Central memory CD4-positive, alpha-beta T cell (primary cell): ENCODE measurements around the gene HPSE2.
"Not testable (repeated sequence)": the region's sequence is repeated elsewhere in the genome, so short reads cannot be mapped to it uniquely, and the experiment has no call there.

Experiments used
- DNase-seq: peaks from one replicate; pipeline ENCODE4 v3.0.0; 2022

HPSE2 gene

DNA sequence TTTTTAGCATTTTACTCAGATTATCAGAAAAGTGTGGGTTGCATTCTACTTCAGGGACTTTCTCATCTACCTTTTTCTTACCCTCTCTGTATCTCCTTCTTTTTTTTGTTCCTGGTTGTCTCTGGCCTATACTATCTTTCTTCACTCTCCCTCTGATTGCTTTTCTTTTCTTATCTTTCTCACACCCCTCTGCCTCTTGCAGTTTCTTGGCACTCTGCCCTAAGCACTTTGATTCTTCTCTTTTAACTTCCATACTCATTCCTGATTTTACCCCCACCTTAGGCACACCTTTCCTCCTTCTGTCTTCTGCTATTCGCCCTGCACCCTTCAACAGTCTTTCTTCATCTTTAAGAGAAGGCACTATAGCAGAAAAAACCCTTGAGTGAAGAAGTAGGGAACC lies 696.1 kb downstream of the HPSE2 start:
- DNase-seq, result no peak

DNA sequence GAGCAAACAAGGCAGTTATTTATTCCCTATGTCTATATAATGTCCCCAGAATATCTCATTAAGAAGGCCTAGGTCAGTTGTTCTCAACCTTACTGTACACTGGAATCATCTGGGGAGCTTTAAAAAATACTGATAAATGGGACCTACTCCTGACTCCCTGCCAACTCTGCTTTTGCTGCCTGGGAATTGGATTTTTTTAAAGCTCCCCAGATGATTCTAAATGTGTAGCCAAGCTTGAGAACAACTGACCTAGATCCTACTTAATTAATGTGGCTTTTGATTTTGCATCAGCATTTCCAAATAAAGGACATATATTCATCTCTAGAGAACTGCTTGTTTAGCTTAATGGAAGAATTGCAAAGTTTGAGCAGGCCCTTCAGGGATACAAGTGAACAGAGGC lies 697.2 kb downstream of the HPSE2 start:
- no peak for DNase-seq

DNA sequence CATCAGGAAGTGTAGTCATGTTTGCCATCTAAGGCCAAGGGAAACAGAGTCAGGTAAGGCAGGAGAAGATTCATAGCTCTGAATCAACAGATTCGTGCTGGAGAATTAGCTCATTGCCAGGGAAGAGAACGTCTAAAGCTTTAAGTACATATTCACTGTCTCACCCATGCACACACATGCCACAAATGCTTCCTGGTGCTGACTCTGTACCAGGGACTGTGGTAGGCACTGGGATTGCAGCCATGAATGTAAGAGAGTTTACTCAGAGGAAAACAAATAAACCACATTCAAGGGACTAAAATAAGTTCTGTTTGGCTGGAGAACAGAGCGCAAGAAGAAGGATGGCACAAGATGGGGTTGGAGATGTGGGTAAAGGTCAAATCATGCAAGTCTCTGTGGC lies 699.1 kb downstream of the HPSE2 start:
- DNase-seq, result no peak

DNA sequence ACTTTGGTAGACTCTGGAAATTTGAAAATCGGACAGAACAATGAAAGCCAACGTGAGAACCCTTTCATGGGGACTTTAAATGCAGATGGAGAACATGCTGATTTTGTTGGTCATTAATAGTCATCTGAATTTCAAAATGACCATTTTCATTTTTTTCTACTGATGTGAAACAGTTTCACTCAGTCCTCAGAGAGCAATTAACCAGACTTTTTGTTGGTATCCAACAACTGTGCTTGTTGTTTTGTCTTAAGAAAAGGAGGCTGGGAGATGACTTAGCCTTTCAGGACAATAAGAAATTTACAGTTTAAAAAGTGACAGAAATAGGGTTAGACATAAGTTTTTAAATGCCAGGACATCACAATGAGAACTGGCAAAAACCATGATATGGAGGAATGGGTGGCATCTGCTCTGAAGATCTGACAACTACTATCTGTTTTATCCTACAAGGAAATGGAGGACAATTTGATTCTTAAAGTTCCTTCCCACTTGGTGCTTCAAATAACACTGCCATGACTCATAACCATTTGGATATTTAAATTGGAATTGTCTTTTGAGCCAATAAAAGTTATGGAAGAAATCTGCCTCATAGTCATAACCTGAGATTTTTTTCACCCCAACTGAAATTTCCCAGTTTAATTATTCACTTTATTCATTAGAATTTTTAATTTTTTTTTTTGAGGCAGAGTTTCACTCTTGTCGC lies 701.8 kb downstream of the HPSE2 start:
- DNase-seq, result no peak

DNA sequence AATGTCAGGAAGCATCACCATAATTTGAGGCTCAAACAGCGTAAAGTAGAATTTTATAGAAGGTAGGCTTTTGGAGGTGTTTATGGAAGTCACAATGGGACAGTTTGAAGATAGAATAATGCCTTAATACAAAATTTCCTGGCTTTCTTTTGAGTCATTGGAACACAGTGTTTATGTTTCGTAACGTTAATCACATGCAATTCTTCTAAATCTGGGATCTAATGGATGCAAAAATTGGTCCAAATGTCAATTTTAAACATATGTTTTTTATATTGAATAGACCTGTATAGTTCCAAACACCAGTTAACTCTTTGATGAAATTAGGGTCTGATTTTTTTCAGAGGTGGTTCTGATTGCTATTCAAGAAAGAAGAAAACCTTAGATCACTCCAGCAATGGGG lies 702.4 kb downstream of the HPSE2 start:
- no peak for DNase-seq

DNA sequence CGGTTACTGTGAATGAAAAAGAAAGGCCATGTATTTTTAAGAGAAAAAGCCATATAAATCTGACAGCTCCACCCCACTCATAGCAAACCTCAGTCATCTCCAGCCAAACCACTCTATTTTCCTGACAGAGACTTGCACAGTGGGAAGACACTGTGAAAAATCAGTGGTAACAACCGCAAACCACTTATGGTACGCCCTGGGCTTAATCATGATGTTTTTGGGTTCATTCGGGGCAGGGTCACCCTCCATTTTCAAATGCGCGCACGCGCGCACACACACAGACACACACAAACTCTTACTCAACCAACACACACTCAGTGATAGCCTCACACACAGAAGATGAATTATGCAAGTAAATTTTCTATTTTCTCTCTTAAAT lies 706.9 kb downstream of the HPSE2 start:
- no peak for DNase-seq

DNA sequence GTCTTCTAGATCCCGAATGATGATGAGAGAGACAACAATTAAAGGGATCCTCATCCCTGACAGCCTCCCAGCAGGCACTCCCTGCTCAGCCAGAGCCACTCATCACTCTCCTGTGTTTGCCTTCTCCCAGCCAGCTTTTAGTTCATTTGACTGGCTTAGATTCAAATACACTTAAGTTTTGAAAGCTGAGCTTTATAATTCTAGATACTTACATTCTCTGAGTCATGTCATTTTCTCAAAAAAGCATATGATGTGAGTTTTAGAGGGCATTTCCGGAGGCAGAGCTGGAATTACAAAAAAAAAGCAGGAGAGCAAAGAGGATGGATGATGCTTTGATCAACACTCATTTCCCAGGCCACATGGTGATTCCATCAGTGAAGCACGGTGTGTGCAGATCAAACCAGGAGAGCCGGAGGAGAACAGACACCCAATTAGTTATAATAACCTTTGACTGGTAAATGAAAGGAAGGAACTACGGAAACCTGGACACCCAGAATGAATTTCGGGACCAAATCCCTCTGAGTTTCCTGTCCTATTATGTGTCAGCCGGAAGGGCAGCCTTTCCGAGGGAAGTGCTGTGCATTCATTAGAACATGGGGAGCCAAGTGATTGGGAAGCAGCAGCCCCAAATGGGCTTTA lies 707.4 kb downstream of the HPSE2 start:
- no peak for DNase-seq

DNA sequence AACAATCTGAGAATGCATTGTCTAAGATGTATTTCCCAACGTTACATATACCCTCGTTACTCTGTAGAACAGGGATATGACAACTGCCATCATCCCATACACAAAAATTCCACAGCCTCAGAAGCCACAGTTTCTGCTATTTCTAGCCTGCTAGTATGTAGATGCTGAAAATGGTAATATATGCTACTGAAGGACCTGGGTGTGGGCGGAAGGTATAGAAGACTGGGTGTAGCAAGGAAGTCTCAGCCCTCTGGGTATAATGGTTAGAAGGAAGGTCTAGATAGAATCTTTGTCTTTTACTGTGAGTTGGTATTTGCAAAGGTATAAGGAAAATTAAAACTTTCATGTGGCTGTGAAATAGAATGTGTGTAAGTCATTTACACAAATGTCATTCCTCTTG lies 709.7 kb downstream of the HPSE2 start:
- DNase-seq, result no peak

DNA sequence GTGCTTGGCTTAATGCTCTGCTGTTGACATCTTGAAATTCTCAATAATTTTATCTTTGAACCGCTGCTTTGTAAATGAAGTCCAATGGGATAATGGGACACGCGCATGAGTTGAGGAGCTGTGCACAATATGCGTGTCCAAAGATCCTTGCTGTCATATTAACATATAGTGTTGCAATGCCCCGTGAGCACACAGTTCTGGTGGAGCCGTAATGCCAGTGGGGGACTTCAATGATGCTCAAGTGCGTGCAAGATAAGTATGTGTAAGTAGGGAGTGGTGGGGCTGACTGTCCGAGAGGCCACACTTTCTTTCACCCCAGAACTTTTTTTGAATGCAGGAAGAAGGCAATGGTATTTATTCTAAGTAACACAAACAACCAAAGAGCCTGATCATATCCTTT lies 711.5 kb downstream of the HPSE2 start:
- no peak for DNase-seq

DNA sequence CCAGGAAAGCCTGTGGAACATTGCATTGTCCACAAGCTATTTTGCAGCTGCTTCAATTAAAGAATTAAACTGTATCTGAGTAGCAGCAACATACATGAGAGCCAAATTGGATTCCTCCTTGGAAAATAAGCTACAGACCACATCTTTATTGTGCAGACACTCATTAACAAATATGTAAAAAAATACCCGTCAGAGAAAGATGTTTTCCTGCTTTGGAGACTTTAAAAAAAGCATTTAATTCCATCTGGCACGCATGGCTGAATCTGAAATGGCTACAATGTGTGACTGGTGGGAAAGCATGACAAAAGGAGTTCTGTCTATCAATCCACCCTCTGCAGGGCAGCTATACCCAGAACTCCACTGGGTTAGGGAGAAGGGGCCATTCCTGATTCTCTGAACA lies 715.8 kb downstream of the HPSE2 start:
- DNase-seq, result no peak

DNA sequence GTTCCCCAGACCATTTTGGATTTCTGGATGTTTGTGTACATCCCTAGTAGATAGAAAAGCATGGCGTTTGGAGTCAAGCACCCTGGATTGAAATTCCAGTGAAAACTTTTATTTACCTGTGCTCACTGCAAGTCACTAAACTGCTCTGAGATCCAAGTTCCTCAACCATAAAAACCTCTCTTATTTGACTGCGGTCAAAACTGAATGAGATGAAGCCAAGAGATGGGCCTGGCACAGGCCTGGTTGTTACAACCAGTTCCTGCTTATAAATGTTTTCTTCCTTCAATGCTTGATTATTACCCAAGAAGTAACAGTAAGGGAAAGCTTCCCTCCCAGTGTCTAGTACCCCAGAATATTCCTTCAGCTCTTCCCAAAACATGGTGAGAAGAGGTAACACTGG lies 718.0 kb downstream of the HPSE2 start:
- no peak for DNase-seq

DNA sequence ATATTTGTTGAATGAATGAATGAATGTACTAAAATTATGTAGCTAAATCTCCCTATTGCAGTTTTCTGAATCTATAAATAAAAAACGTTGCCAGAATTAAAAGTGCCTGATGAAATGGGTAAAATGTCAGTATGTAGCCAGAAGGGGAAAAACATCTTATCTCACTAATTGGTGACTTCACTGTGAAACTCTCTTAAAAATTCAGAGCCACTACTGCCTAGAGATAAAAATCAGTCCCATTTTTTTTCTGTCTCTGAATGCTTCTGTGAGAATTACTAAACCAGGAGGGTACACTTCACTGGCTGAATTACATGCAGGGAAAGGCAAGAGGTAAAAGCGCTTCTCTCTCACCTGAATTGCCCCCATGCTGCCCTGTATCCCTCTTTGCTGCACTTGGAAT lies 719.3 kb downstream of the HPSE2 start:
- DNase-seq, result no peak

DNA sequence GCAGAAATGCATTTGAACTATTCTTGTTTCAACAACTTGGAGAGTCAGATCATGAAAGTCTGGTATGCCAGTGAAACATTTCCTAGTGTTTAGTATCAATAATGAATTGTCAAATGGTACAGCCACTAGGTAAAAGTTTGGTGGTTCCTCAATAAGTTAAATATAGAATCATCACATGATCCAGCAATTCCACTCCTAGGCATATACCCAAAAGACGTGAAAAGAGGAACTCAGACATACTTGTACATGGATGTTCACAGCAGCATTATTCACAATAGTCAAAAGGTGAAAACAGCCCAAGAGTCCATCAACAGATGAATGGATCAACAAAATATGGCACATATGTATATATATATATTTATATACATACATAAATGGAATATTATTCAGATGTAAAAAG lies 721.9 kb downstream of the HPSE2 start:
- no peak for DNase-seq

DNA sequence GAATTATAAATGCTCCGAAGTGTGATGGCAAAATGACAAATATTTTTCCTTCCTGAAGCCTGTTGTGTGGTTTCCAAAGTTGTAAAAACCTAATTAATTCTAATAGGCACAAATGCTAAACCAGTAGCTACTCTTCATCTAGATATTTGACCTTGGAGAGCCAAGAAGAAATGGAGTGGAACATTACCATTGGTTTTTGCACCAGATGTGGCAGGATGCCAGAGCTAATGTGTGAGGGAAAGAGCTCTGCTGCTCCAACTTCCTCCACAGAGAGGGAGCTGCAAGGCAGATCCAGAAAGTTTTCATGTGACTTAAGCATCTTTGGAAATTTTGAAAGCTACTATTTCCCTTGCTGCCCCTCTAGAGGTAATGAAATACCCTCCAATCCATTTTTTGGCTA lies 723.8 kb downstream of the HPSE2 start:
- DNase-seq, result no peak

DNA sequence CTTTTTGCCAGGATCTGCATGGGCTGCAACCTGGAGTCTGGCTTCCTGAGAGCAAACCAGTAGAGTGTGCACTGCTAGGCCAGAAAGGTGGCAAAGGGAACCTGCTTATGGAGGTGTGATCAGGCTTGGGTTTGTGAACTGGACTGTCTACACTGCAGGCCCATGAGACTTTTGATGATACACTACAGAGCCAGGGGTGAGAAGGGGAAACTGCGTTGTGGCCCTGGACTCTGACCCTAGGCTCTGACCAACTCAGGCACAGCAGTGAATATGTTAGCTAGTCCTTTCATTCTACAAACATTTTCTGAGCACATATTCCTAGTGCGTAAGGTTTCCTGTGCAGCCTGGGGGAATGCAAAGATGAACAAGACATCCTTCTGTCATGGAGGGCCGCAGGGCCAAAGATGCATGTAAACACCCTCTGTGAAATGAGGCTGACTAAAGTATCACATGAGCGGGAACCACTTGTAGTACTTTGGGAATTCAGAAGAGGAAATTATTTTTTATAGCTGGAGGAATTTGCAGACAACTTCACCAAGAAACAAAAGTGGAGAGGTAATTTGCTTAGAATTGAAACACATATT lies 725.1 kb downstream of the HPSE2 start:
- no peak for DNase-seq

DNA sequence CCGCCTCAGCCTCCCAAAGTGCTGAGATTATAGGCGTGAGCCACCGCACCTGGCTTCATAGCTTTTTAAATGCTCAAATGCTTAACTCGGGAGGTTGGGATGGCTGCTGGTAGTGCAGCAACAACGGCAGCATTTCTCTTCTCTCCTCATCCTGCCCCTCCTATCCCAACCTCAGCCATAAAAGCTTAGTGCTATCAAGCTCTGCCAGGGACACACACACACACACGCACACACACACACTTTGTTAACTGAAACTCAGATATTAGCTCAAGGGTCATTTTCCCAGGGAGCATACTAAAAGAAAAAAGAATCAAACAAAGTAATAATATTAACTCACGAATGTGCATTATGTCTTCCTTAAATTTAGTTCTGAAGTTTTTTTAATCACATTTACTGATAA lies 725.9 kb downstream of the HPSE2 start:
- no peak for DNase-seq

DNA sequence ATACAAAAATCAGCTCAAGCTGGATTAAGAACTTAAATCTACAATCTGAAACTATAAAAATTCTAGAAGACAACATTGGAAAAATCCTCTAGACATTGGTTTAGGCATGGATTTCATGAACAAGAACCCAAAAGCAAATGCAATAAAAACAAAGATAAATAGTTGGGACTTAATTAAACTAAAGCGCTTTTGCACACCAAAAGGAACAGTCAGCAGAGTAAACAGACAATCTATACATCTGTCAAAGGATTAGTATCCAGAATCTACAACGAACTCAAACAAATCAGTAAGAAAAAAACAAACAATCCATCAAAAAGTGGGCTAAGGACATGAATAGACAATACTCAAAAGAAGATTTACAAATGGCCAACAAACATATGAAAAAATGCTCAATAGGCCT lies 733.1 kb downstream of the HPSE2 start:
- DNase-seq, result not testable (repeated sequence)

DNA sequence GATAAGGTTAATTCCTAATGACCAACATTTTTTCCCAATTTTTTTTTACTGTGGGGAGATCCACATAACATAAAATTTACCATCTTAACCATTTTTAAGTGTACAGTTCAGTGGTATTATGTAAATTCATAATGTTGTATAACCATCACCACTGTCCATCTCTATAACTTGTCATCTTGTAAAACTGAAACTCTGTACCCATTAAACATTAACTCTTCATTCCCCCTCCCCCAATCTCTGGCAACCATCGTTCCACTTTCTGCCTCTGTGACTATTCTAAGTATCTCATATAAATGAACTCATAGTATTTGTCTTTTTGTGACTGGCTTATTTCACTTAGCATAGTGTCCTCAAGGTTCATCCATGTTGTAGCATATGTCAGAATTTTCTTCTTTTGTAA lies 742.9 kb downstream of the HPSE2 start:
- DNase-seq, result no peak

DNA sequence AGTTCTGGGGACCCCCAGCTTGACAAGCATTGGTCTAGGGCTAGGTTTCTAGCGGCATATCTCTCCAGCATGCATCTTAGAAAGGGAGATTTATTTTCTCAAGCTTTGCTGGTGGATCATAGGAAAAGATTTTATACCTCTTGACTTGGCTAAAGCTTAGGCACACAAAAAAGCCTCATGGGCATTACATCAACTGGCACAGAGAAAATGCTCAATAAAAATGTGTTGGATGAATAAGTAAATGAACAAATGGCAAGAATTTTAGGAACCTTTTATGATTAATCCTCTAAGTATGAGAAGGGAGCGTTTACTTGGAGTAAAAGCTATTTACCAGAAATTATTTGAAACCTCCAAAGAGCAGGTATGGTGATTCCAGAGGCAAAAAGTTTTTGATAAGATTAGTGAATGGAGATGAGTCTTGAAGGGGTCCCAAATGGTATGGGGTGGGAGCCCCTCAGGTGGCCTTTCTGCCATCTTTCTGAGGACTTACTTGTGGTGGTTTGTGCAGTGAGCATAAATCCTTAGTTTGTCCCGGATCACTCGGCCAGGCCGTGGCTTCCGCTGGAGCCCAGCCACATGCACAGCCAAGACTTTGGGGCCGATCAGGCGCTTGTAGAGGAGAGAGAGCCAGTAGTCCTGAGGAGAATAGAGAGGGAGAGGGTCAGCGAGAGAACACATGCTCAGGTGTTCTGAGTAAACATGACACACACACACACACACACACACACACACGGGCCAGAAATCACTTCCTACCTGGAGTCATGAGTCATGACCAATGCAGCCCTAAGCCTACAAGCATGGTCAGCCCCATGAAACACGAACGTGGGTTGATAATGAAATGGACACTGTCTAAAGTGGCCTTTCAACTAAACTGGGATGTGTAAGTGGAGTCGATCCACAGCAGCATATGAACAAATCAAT lies 745.8 kb downstream of the HPSE2 start:
- no peak for DNase-seq

DNA sequence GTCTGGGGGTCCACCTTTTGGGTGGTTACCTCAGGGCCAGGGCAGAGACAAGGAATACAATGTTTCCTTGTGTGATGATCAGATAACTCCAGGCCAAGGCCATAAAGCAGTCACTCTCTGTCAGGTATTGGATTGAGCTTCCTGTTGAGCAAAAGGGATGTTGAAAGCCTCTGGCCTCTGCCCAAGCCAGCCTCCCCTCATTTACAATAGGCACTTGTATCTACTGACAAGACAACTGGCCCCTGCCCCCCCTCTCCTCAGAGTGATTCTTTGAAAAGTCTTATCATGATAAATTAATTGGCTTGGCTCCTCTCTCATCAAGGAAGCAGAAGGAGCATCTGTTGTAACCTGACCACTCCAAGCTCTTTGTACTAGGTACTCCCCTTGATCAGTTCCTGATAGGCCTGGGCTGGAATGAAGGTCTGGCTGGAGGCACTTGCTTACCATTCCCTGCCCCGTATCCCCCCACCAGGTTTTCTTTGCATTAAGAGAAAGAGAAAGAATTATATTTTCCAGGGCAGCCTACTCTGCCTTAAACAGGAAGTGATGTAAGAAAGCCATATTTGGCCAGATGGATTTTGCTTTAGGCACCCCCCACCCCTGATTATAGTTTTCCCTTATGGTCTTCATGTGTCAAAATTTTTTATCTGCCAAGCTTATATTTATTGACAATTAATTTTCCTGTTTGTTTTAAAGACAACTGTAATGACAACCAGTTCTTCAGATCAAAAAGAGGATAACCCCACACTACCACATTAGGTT lies 746.8 kb downstream of the HPSE2 start:
- no peak for DNase-seq

DNA sequence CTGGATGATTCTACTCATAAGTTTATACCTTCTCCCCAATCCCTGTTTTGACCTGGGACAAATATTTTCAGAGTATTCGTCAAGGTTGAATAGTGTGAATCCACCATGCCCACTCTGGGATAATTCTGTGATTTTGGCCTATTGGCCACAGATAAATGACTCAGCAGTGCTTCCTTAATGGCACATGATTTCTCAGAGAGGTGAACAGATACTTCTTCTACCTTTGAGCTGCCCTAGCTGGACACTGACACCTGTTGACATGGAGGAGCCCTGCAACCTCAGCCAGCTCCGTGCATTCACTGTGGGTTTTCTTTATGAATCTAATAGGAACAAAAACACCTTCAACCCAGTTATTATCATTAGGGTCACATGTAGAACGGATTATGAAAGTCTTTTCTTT lies 748.0 kb downstream of the HPSE2 start:
- DNase-seq, result no peak

DNA sequence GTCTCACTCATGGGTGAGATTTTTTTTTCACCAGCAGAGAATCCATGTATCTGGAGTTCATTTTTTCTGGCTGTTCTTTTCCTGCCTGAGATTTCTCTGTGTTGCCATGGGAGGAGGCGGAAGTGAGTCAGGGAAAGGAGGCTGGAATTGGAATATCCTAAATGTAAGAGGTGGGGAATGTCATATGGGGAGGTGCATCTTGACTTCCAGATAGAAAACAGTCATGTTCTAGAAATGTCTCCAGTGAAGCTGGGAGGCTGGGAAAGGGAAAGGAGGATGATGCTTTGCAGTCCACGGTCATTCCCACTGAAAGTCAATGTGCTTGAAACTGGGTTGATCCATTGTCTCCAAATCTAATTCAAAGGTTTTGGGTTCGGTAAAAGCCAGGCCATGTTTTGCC lies 749.2 kb downstream of the HPSE2 start:
- no peak for DNase-seq

DNA sequence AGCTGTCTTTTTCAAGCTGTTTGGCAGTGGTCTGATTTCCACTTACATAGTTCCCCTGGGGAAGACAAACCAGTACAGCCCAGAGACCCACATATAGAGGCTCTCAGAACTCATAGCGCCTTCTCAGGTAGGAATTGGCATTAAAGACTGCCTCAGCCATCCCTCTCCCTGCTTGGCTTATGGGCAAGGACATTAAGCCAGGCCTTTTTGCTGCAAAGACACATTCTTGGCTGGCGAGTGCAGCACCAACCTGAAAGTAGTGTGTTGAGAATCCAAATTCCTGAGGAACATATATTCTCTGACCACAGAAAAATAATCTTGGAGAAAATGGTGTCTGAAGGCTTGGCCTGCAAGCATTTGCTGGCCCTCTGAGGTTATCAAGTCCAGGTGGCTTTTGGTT lies 749.7 kb downstream of the HPSE2 start:
- no peak for DNase-seq
